Measurements from ENCODE around the gene LAMA2.

Gene LAMA2

DNA sequence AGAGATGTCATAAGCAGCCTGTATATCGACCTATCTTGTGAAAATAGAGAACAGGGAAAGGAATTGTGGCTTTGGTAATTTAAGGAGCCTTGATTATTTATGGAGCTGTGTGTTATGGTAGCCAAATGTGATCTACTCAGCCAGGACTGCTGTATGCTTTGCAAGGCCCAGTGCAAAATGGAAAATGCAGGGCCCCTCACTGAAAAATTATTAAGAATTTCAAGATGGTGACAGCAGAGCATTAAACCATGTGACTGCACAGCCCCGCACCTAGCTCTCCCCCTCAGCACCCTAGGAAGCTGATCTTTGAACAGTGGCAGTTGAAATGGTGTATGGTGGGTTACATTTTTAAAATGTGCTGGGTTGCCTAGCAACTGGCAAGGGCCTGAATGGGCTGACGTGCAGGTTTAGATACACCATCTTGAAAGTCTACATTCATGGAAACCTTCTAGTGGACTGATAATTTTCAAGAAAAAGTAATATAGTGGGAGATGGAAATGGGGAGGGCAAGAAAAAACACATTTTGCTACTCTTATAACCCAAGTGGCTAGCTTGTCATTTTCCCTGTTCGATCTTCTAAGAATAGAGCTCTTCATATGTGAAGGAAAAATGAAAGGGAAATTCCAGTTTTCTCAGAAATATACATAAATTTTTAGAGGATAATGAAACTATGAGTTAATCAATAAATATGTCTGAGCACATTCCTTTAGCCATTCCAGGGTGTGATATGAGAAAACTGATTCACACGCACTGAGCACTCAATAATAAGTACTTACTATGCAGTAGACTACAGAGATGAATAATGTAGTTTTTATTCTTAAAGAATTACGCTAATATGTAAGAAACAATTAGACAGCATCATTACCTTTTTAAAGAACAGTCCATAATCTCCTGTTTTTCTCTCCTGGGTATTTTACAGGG, 619.1 kb downstream of the LAMA2 start:
- no peak for DNase-seq

DNA sequence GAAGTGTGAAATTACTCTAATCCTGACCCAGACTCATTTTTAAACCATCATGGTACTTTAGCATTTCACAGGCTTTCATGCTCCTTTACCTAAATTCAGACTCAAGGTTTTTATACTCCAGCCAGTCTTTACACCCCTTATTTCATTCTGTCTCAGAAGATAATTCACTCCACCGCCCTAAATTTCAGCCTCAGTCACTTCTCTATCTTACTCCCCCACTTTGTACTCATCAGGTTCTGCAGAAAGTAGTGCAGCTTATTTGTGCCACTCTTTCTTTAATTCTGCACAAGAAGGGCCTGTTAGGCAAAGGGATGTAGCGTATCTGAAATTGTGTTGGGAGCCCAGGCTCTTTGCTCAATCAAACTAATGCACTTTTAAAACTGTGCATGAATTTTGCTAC, 621.5 kb downstream of the LAMA2 start:
- no peak for DNase-seq

DNA sequence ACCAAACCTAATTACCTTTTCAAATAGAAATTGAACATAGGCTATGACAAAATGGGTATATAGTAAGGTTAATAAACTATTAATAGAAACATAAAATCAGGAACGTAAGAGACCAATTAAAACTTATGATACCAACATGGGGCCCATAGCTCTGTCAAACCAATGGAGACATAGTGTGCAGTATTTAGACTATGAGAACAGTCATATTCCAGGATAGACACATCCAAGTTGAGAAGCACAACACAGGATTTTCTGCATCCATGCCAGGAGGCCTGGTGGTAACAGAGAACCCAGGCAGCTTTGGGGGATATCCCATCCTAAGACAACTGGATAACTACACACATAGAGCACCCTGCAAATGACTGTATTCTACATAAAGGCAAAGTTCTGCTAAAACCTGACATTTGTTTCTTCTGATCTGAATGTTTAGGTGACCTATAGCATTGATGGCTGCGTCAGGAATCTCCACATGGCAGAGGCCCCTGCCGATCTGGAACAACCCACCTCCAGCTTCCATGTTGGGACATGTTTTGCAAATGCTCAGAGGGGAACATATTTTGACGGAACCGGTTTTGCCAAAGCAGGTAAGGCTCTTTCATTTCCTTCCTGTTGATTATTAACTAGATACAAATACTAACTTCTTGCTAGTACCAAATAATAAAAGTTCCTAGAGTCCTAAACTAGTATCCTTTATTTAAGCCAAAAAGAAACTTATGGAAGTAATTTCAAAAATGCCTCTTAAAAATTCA, 624.3 kb downstream of the LAMA2 start:
- DNase-seq, result no peak

DNA sequence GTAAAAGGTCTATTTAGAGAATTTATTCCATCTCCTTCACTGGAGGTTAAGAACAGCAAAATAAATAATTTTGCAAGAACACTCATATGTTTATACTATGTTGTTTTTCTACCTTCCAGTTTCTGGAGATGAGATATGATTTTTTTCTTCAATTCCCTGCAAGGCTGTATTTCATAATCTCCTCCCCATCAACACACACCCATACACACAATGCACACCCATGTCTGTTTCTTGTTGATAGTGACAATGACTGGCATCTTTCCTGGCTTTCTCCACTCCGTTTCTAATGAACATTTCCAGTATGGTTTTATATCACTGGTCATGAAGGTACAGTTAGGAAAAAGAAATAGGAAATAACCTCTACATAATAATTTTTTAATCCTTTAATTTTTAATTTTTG, 624.9 kb downstream of the LAMA2 start:
- DNase-seq, result no peak

DNA sequence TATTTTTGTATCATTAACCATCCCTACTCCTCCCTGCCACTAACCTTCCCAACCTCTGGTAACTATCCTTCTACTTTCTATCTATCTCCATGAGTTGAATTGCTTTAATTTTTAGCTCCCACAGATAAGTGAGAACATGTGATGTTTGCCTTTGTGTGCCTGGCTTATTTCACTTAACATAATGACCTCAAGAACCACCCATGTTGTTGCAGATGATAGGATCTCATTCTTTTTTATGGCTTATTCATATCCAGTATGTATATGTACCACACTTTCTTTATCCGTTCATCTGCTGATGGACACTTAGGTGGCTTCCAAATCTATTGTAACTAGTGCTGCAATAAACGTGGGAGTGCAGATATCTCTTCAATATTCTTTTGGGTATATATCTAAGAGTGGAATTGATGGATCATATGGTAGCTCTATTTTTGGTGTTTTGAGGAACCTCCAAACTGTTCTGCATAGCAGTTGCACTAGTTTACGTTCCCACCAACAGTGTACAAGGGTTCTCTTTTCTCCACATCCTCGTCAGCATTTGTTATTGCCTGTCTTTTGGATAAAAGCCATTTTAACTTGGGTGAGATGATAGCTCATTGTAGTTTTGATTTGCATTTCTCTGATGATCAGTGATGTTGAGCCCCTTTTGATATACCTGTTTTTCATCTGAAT, 625.7 kb downstream of the LAMA2 start:
- DNase-seq, result no peak

DNA sequence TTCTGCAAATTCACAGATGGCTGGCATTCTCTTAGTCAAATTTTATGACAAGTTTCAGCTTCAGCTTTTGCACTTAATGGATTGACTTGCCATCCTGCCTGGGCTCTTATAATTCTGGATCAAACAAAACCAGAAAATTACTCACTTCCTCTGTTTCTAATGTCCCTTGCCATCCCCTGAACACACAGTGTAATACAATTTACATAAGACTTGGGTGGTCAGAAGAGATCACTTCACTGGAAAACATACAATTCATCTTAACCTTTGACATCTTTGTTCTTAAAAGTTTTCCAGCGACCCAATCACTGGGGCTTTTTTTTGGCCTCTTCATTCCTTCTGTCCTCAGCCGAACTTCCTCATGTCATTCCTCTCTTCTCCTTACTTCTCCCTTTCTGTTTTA, 628.0 kb downstream of the LAMA2 start:
- no peak for DNase-seq

DNA sequence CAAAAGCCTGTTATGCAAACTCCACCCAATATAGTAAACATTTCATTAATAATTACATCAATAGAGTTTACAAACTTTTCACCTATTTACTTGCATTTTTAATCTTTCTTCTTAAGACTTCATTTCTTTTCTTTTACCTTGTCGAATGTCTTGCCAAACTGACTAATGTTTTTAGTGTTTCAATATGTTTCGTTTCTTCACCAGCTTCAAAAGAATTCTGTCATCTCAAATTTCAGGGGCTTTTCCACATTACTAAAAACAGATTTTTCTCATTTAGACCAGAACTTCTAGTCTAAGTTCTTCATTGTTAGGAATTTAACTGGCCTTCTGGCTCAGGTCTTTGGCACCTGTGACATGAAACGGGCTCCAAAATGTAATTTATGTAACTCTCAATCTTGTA, 630.5 kb downstream of the LAMA2 start:
- no peak for DNase-seq

DNA sequence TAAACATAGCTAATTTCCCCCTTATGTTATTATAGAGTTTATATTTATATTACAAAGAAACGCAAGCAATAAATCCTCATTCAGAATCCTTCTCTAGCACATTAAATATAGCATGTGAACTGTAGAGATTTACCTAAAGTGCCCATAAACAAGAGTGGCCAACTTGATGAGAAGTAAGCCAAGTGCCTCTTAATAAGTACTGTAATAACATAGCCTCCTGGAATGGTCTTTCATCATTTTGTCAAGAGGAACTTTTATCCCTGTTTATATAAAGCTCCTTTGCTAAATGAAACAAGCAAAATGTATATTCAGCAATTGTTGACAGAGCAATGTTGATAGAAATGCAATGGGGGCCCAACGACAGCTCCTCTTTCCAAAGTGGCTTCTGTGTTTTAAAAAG, 632.1 kb downstream of the LAMA2 start:
- DNase-seq, result no peak

DNA sequence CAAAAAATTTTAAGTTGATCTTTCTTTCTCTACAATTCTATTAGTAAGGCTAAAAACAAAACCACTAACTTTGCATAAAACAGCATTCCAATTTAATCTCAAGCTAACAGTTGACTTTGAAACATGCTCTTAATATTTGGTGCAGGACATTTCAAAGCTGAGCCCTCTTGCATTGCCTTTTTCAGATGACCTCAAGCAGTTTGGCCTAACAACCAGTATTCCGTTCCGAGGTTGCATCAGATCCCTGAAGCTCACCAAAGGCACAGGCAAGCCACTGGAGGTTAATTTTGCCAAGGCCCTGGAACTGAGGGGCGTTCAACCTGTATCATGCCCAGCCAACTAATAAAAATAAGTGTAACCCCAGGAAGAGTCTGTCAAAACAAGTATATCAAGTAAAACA, 633.1 kb downstream of the LAMA2 start:
- DNase-seq, result no peak

DNA sequence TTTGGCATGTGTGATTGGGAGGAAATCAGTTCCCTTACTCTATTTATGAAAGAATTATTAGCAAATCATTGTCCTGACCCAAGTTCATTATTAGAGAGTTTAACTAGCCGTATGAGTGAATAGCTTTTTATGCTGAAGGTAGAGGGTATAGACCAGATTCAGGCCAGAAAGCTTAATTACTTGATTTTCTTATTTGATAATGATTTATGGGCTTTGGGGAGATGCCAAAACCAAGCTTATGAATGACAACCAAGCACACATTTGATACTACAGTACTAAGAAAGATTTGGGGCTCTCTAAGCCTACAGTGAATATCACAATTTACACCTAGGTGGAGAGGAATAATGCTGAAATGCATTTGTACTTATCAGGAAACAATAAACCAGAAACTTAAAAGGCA, 633.8 kb downstream of the LAMA2 start:
- DNase-seq, result no peak

DNA sequence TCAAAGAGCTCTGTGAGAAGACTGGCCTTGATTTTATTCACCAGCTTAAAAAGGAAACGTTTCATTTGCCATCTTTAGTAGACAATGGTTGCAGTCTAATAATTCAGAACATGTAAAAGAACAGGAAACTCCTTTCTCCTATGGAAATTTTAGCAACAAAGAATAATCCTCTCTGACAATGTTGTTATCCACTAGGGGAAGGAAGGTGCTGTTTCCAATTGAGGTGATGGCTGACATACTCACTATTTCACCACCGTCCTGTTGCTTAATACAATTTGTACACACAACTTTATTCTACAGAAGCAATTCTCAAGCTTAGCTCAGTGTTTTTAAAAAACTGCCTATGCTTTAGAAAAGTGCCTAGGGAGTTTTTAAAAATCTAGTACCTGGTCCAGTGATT, 634.4 kb downstream of the LAMA2 start:
- DNase-seq, result no peak

DNA sequence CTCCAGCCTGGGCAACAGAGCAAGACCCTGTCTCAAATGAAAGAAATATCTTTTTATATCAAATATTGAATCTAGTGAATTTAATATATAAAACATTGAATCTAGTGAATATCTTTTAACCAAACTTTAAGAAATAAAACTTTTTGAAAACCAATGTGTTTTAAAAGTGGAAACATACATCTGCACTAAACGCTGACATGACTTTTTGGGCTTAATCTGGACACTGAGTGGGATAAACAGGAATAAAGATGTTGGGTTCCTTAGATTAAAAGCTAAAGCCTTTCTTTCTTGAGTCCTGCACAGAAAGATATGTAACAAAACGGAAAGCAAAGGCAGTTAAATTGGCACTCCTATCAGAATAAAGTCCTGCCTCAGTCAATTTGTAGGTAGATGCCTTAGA, 636.8 kb downstream of the LAMA2 start:
- no peak for DNase-seq

DNA sequence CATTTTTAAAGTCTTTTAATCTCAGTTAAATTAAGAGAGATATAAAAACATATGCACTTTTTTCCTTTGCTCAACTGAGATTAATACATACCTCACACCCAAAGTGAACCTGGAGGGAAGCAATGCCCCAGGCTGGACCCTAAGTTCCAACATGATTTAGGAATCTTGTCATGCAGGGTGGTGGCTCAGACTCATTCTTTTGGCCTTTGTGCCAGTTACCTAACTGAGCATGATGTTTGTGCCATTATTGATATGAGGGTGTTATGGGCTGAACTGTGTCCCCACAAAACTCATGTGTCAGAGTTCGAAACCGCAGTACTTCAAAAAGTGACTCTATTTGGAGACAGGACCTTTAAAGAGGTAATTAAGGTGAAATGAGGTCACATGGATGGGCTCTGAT, 639.0 kb downstream of the LAMA2 start:
- DNase-seq, result no peak

DNA sequence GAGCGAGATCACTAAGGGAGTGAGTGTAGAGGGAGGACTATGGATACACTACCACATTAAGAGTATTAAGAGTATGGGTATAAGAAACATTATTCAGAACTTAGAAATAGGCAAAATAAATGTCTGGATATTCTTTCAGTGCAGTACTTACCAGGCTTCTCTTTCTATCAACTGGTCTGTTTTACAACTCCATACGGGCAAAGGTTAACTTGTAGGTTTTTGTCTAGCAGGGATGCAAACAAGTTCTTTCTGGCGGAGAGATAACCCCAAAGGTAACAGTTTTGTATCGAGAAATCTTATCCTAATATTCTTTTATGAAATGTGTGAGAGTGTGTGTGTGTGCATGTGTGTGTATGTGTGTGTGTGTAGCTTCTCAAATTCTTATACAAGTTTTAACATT, 640.9 kb downstream of the LAMA2 start:
- DNase-seq, result no peak

DNA sequence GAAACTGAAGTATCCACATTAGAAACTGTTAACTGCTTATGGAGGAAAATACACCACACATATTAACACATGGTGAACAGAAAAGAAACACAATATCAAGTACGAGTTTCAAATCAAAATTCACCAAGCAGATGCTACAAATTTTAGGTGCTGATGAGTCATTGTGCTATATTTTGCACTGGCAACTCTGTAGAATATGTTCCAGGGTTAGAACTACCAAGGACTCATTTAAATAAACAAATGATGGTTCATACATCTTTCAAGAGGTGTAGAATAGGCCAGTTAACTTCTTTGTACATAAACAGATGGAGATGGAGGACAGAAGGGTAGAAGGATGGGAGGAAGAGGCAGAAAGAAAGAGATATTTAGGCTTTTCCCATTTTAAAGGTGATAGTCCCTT, 642.1 kb downstream of the LAMA2 start:
- DNase-seq, result no peak

DNA sequence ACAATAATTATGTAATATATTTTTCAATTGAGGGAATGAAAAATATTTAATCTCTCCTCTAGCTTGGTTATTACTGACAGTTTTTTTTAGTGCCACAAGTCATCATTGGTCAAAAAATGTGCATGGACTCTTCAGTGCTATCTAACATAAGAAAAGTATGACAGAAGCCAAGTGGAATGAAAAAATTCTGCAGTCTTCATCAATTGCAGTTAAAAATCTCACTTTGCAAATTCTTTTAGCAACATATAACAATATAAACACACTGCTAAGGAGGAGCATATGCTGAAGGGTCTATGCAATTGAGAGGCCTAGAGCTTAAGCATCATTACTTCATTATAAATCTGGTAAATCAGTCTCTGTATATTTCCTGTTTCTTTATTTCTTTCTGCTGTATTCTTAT, 652.0 kb downstream of the LAMA2 start:
- no peak for DNase-seq

DNA sequence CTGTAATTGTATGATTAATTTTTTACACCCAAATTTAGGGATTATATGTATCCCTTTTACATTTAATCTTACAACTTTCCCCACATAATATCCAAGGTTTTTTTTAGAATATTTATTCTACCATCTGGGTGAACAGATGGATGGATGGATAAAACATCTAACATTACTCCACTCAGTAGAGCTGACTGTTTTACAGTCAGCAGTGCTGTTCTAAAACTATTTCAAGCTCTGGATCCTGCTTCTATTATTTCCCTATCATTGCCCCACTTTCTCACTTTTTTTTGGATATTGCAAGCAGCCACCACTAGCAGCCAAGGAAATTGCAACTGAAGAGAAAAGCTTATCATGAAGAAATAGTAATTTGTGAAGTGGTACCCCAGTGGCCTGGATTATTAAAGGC, 653.3 kb downstream of the LAMA2 start:
- no peak for DNase-seq

DNA sequence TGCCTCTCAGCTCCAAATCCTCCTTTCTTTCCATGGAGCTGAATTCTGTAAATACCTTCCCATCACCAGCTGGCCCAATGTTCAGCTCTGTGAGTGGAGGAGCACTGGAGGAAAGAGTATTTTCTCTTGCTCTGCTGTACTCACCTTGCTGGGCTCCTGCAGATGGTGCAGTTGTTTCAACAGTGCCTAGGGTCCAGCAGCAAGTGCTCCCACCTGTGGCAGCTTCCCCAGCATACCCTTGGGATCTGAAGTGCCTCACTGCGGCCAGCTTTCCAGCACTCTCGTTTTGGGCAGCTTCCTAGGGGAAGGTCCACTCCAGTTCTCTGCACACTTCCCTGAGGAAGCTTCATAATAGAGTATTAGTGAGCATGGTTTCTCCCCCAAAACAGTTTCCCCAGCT, 656.1 kb downstream of the LAMA2 start:
- DNase-seq, result no peak

DNA sequence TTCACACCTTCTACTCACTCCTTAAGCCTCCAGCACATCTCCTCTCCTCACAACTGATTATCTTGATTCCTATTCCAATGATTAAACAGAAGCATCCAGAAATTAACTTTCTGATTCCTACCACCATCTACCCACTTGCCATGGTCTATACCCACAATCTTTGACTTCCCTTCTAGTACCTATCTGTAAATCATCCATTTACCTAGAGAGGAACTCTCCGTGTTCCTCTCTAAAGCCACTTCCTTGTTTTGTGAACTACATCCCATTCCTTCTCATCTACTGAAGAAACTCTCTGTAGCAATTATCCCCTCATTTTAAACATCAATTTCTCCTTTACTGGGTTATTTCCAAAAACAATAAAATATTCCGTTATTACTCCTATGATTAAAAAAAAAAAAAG, 659.8 kb downstream of the LAMA2 start:
- no peak for DNase-seq

DNA sequence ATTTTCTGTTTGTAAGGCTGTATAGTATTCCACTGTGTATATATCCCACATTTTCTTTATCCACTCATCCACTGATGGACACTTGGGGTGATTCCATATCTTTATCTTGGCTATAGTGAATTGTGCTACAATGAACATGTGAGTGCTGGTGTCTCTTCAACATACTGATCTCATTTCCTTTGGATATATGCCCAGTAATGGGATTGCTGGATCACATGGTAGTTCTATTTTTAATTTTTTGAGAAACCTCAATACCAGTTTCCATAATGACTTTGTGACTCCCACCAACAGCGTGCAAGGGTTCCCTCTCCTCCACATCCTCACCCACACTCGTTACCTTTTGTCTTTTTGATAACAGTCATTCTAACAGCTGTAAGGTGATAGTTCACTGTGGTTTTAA, 661.0 kb downstream of the LAMA2 start:
- DNase-seq, result no peak

DNA sequence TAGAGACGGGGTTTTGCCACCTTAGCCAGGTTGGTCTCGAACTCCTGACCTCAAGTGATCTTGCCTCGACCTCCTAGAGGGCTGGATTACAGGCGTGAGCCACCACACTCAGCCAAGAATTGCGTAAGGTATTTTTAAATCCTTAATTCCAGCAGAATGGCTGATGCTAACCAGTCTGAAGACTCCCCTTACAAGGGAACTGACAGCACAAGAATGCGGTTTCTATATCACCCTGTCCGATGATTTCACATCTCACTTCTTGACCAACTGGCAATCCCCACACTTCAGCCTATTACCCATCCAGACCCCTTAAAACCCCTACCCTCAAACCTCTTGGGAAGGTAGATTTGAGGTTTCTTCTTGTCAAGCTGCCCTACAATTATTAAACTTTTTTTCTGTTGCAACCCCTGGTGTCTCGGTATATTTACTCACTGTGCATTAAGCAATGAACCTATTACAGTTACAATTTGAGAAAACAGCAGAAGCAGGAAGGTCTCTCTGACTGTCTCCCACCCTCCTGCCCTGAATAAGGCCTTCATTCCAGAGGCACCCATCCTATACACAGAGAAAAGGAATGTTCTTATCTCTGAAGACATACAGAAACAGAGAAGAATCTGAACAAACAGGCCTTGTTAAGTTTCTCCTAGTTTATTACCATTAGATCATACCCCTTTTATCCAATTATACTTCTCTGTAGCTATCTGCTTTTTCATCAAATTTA, 662.1 kb downstream of the LAMA2 start:
- no peak for DNase-seq

DNA sequence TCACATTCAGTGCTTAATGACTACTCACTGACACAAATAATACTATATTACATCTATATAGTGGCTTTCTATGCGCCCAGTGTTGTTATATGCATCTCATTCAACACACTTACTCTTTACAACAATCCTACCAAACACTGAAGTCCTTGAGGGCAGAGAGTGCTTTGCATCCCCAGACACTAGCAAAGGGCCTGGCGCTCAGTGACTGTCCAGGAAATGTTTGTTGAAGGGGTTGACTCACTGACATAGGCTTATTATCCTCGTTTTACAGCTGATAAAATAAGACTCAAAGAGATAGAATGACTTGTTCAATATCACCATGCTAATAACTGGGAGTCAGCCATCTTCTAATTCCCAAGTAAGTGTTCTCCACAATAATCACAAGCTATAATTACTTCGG, 663.8 kb downstream of the LAMA2 start:
- no peak for DNase-seq

DNA sequence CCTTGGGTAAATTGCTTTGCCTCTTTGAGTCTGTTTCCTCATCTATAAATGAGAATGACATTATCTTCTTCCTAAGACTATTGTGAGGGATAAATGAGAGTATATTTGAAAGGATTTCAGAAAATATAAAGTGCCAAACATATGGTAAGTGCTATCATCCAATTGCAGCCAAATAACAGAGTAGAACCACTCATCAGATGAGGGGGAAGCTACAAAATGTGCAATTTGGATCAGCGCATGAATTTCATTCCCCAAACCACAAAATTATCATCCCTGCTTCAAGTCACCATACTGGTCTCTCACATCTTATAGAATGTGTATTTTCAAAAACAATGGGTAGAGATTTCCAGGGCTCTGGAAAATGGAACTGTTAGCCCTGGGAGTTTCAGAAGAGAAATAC, 668.5 kb downstream of the LAMA2 start:
- no peak for DNase-seq
